HEK293T (cell line): Measurements from ENCODE around the gene SEPTIN12.

Experiments
- BHLHE40 ChIP-seq: fragments of 450-650 bp; IDR thresholded peaks from 2 replicates; pipeline ENCODE4 v1.6.1; 2016; ENCODE audit warnings: mild to moderate bottlenecking, moderate library complexity, borderline replicate concordance
- CTBP1 ChIP-seq: fragments of 450-650 bp; IDR thresholded peaks from 2 replicates; pipeline ENCODE4 v1.6.1; 2016; ENCODE audit warnings: borderline replicate concordance
- ELF4 ChIP-seq: fragments of 450-650 bp; IDR thresholded peaks from 2 replicates; pipeline ENCODE4 v1.6.1; 2017; ENCODE audit warnings: antibody characterized with exemption
- FOXK2 ChIP-seq: fragments of 450-650 bp; IDR thresholded peaks from 2 replicates; pipeline ENCODE4 v1.6.1; 2016; ENCODE audit warnings: mild to moderate bottlenecking
- FOXM1 ChIP-seq: fragments of 450-650 bp; IDR thresholded peaks from 2 replicates; pipeline ENCODE4 v1.6.1; 2017; ENCODE audit warnings: mild to moderate bottlenecking, borderline replicate concordance
- HDGF ChIP-seq: fragments of 450-650 bp; IDR thresholded peaks from 2 replicates; pipeline ENCODE4 v1.6.1; 2017; ENCODE audit warnings: antibody characterized with exemption, borderline replicate concordance
- L3MBTL2 ChIP-seq: fragments of 450-650 bp; conservative IDR thresholded peaks from 2 replicates; pipeline ENCODE4 v1.6.1; 2016; ENCODE audit warnings: mild to moderate bottlenecking
- NFRKB ChIP-seq: fragments of 450-650 bp; IDR thresholded peaks from 2 replicates; pipeline ENCODE4 v1.6.1; 2016; ENCODE audit warnings: mild to moderate bottlenecking, moderate library complexity
- SP1 ChIP-seq: fragments of 450-650 bp; IDR thresholded peaks from 2 replicates; pipeline ENCODE4 v1.6.1; 2017
- SUZ12 ChIP-seq: fragments of 450-650 bp; IDR thresholded peaks from 2 replicates; pipeline ENCODE4 v1.6.1; 2016; ENCODE audit warnings: mild to moderate bottlenecking
- TARDBP ChIP-seq: fragments of 450-650 bp; IDR thresholded peaks from 2 replicates; pipeline ENCODE4 v1.6.1; 2016

DNA sequence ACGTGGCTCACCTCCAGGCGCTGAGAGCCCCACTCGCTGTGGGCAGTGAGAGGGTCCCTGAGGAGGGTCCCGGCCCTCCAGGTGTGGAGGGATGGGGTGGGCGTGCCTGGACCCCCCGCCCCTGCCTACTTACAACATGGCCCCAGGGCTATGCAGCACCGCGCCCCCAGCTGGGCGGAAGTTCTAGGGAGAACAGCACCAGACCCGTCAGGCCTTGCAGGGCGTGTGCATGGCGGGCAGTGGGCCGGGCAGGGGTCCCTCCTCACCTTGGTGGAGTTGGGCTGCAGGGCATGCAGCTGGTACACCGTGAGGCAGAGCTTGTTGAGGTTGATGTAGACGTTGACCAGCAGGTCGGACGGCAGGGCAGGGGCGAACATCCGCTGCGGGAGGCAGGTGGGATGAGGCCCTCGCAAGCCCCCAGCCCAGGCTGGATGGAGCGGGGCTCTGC, 9.7 kb upstream of the SEPTIN12 start:
- TF ChIP-seq NFRKB (no peak), FOXM1 (no peak), FOXK2 (no peak), TARDBP (no peak), HDGF (no peak), BHLHE40 (no peak), SUZ12 (no peak), SP1 (no peak), L3MBTL2 (no peak), ELF4 (no peak), CTBP1 (no peak)
